Upper lobe of right lung (tissue), 1 donor: Measurements from ENCODE around the gene MGME1. TPM values are rescaled to one million over a fixed set of nuclear protein-coding genes. Genes with fewer than 3 reads are reported as not detected.

Experiments
- ATAC-seq: fragments of 200-7000 bp; cut with Tn5 transposase; one replicate; pipeline ENCODE4 v1.9.1; 2020; ENCODE audit warnings: mild to moderate bottlenecking, moderate library complexity
- DNase-seq: peaks from one replicate; pipeline ENCODE4 v3.0.0-alpha.2; 2020
- H3K27ac ChIP-seq: fragments of 200-600 bp; one replicate; pipeline ENCODE4 v1.8.0; 2022
- H3K27me3 ChIP-seq: fragments of 200-600 bp; one replicate; pipeline ENCODE4 v1.8.0; 2022; ENCODE audit warnings: mild to moderate bottlenecking
- H3K36me3 ChIP-seq: fragments of 200-600 bp; one replicate; pipeline ENCODE4 v1.8.0; 2022
- H3K4me1 ChIP-seq: fragments of 200-600 bp; one replicate; pipeline ENCODE4 v1.8.0; 2022
- H3K4me3 ChIP-seq: fragments of 200-600 bp; one replicate; pipeline ENCODE4 v1.8.0; 2022; ENCODE audit warnings: mild to moderate bottlenecking
- H3K9me3 ChIP-seq: fragments of 200-600 bp; one replicate; pipeline ENCODE4 v1.8.0; 2022
- intact Hi-C: fragments of 100-400 bp; cut with DNase I; formaldehyde crosslinking; loops from one replicate; pipeline ENCODE4 v1.11.0; 2022
- total RNA-seq: library from RNA; stranded (reverse); fragmentation: NEBNext Ultra II Directional; extraction: Animal tissue kit (Norgen Biotek cat#: 25700); gene quantifications from one replicate; pipeline ENCODE4 v1.2.1, GENCODE V29; 2021
- TF ChIP-seq, protein P1 (sequence below): fragments of 200-600 bp; IDR thresholded peaks from one replicate; pipeline ENCODE4 v1.8.0; 2022; ENCODE audit warnings: antibody characterized with exemption
- donor health status: DM: no; HTN: yes; CAD: no; lungs with severe emphysema.

Gene MGME1
- total RNA-seq, 1 donor from 2014 or later: 10.2 TPM

GRCh38 chr20:17938871-17939619 lies 29.8 kb upstream of the MGME1 start:
- intact Hi-C loops: no loop called here
- ATAC-seq (peak; percentile 89), DNase-seq (peak; percentile 76)
- no peaks in the 10 kb centered on the region for H3K9me3 ChIP-seq
- H3K36me3 ChIP-seq: peaks cover 34% of the 10 kb centered on the region
- H3K4me1 ChIP-seq: peaks cover 35% of the 10 kb centered on the region
- H3K27me3 ChIP-seq: no peaks in the 10 kb centered on the region
- TF ChIP-seq, protein P1, sequence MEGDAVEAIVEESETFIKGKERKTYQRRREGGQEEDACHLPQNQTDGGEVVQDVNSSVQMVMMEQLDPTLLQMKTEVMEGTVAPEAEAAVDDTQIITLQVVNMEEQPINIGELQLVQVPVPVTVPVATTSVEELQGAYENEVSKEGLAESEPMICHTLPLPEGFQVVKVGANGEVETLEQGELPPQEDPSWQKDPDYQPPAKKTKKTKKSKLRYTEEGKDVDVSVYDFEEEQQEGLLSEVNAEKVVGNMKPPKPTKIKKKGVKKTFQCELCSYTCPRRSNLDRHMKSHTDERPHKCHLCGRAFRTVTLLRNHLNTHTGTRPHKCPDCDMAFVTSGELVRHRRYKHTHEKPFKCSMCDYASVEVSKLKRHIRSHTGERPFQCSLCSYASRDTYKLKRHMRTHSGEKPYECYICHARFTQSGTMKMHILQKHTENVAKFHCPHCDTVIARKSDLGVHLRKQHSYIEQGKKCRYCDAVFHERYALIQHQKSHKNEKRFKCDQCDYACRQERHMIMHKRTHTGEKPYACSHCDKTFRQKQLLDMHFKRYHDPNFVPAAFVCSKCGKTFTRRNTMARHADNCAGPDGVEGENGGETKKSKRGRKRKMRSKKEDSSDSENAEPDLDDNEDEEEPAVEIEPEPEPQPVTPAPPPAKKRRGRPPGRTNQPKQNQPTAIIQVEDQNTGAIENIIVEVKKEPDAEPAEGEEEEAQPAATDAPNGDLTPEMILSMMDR: peak; percentile 92
- H3K27ac ChIP-seq: peak overlapping the region; percentile 6
- no peak overlapping the region for H3K4me3 ChIP-seq

DNA sequence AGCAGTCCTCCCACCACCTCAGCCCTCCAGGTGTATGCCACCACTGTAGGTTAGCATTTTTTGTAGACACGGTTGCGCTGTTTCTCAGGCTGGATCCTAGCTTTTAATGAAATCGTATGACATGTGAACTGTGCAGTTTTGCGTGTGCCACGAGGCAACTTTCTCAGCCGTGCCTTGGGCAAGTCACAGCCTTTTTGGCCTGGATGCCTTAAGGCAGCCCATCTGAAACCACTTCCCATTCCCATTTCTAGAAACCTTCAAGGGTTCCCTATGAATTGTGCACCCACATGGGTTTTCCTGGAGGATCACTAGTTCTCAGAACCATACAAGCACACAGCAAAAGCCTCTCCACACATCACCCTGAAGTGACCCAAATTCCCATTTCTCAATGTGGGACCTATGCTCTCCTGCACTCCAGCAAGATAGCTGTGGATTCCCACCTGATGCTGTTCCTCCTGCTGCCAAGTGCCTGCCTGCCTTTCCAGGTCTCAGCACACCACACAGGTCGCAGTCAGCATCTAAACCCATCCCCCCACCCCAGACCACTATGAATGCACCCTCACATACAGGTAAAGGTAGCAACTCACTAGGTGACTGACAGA lies 29.1 kb upstream of the MGME1 start:
- Histone ChIP-seq H3K4me1 (peaks cover 35% of the 10 kb centered on the region), H3K27ac (peak overlapping the region; percentile 6), H3K9me3 (no peaks in the 10 kb centered on the region), H3K36me3 (peaks cover 39% of the 10 kb centered on the region), H3K27me3 (no peaks in the 10 kb centered on the region), H3K4me3 (no peak overlapping the region)
- no peak for ATAC-seq
- intact Hi-C loops: no loop called here
- TF ChIP-seq, protein P1: no peak
- no peak for DNase-seq

DNA sequence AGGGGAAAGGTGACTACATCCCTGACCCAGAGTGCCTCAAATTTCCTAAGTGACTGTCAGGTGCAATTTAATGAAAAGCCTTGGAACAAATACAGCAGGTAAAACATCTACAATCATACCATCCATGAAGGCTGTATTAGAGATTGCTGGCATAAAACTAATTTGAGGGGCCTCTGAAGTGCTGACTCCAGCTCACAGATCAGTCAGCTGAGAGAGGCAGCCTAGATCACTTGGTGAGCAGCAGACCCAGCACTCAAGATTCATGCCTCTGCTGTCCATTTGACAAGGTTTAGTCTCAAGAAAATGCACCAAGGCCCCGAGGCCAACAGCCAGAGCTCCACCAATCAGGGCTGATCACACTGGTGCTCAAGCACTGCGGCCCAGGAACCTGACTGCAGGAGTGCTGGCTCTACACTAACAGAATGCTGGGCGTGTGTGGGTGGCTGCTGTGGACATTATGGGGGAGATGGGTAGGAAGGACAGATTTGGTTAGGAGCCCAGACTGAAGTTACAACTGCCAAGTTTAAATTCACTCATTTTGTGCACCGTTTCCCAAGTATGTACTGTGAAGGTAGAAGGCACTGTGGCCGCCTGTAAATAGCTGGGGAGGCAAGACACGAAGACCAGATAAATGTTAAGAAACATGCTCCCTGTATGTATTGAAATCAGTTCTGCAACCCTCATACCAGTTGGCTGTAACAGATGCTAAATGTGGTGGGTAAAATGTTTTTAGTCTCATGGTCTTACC lies 28.4 kb upstream of the MGME1 start:
- Histone ChIP-seq H3K27me3 (no peaks in the 10 kb centered on the region), H3K4me3 (no peak overlapping the region), H3K27ac (no peak overlapping the region), H3K36me3 (peaks cover 45% of the 10 kb centered on the region), H3K9me3 (no peaks in the 10 kb centered on the region), H3K4me1 (peaks cover 35% of the 10 kb centered on the region)
- DNase-seq (no peak), ATAC-seq (no peak)
- TF ChIP-seq, protein P1: no peak
- intact Hi-C loops: no loop called here

- Histone ChIP-seq H3K36me3 (peaks cover 54% of the 10 kb centered on the region), H3K4me3 (no peak overlapping the region), H3K4me1 (peaks cover 29% of the 10 kb centered on the region), H3K27ac (no peak overlapping the region), H3K27me3 (no peaks in the 10 kb centered on the region), H3K9me3 (no peaks in the 10 kb centered on the region)
- DNase-seq (no peak), ATAC-seq (no peak)
- TF ChIP-seq, protein P1: no peak
- intact Hi-C loops: no loop called here
Measured at GRCh38 chr20:17941087-17941825, 27.6 kb upstream of the MGME1 start.

- DNase-seq (no peak), ATAC-seq (no peak)
- Histone ChIP-seq H3K36me3 (peaks cover 59% of the 10 kb centered on the region), H3K27me3 (no peaks in the 10 kb centered on the region), H3K9me3 (no peaks in the 10 kb centered on the region), H3K4me1 (peaks cover 25% of the 10 kb centered on the region), H3K4me3 (no peak overlapping the region), H3K27ac (no peak overlapping the region)
- intact Hi-C loops: no loop called here
- TF ChIP-seq, protein P1: no peak
Measured at GRCh38 chr20:17941826-17942196, 27.0 kb upstream of the MGME1 start.
